ENCODE data around the gene ARL4A.

Gene ARL4A

DNA sequence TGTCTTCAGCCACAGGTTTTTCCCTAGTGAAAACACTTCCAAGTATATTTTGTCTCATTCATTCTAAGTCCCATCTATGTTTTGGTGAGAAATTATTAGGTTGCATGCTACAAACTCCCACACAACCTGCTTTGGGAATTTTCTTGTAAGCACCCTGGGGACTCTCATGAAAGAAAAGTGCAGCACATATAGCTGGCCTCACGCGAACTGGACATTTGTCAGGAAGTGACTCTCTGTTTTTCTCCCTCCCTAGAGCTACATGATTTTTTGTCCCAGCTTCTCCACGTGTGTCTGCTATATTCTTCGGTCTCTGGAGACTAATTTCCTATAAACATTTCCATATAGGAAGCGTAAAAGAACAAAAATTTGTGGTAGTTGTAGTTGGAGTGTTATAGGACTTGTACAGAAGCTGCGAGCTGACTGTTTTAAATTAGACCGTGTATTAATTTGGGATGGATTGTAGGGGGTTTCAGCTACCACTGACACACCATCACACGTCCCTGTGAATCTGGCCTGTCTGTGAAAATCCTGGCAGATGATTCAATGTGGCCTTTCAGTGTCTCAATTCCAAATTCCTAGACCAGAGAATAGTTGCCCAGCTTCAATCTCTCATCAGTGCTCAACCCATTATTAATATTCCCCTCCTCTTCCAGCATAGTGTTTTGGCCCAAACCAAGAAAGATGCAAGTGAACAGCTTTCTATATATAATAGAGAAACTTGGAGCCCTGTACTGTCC lies 40.2 kb downstream of the ARL4A start:
- DNase-seq, result no peak

GRCh38 chr7:12728192-12728538 lies 40.7 kb downstream of the ARL4A start:
- DNase-seq, result no peak

GRCh38 chr7:12729112-12729511 lies 41.7 kb downstream of the ARL4A start:
- peak; percentile 34 to 52 for DNase-seq

DNA sequence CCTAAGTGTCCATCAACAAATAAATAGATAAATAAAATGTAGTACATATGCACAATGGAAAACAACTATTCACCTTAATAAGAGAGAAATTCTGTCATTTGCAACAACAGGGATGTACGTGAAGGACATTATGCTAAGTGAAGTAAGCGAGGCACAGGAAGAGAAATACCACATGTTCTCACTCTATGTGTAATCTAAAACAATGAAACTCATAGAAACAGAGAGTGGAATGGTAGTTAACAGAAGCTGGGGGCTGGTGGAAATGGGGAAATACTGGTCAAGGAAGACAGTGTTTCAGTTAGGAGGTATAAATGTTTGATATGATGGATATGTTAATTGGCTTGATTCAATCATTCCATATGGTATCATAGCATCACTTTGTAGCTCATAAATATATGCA lies 43.1 kb downstream of the ARL4A start:
- no peak for DNase-seq

GRCh38 chr7:12731214-12731656 lies 43.8 kb downstream of the ARL4A start:
- no peak for DNase-seq

DNA sequence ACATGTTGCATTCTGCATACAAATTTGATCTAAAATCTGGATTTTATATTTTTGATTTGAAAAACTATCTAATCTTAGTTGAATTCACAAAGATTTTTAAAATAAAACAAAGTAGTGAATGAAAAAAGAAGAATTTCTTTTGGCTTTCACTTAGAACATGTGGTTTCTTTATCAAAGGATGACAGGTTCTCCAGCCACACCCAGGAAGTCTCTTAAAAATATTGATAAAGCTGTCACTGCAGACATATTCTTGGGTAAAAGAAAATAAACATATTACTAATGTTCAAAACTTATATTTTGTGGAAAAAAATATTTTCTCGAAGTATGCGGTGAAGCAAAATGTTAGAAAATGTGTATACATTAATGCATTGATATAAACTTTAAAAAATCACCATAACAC lies 44.3 kb downstream of the ARL4A start:
- no peak for DNase-seq

- DNase-seq, result no peak
Observed at GRCh38 chr7:12732428-12732827, 45.0 kb downstream of the ARL4A start.

DNA sequence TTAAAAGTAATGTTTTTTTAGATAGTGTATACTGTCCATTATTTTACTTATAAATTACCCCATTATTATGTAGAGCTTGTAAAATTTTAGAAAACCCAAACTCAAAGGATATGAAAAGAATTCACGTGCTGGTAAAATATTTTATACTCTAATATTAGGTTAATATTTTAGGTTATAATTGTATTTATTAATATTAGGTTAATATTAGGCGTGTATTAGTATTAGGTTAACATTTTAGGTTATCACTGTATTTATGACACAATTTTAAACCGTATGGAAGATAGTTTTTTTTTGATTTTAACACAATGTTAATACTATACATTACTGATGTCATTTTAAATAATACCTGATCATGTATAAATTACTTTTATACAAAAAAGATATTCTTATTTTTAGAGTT lies 48.5 kb downstream of the ARL4A start:
- no peak for DNase-seq

DNA sequence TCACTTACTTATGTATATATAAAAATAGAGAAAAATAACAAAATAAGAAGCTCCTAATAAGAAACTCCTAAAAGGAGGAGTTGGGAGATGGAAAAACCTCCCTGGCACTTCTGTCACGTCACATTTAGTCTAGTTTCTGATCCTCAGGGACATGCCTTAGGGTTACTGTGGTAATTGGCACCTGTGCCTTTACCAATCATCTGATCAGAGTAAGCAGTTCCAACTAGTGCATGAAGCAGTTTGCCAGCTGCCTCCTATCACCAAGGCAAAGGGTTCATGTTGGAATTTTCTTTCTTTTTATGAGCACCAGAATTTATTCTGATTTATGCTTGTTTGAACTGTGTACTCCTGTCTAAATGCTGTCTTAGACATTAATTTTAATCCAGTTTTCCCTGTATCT lies 49.9 kb downstream of the ARL4A start:
- no peak for DNase-seq

- DNase-seq, result no peak
Observed at GRCh38 chr7:12737836-12738235, 50.4 kb downstream of the ARL4A start.

DNA sequence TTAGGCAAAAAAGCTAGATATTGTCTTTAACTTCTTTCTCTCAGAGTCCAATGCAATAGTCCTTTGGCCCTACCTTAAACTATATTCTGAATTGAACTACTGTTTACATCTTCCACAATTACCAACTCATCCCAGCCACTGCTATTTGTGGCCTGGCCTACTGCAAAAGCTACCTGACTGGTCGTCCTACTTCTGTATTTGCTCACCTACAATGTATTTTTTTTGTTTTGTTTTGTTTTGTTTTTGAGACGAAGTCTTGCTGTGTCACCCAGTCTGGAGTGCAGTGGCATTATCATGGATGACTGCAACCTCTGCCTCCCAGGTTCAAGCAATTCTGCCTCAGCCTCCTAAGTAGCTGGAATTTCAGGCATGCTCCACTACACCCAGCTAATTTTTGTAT lies 51.2 kb downstream of the ARL4A start:
- DNase-seq, result no peak
